Thoracic aorta (tissue), 2 donors: Measurements from ENCODE around the gene SERPINE2. TPM values are rescaled to one million over a fixed set of nuclear protein-coding genes. Genes with fewer than 3 reads are reported as not detected.

ENCODE experiments used
- ATAC-seq: fragments of 150-250 bp; one replicate; pipeline ENCODE4 v1.8.0; 2017; ENCODE audit warnings: low read depth; ENCODE audit not compliant: insufficient number of reproducible peaks, low FRiP score
- DNase-seq: peaks from one replicate; pipeline ENCODE4 v3.0.0-alpha.2; 2020; ENCODE audit warnings: low spot score
- H3K27ac ChIP-seq, 2 donors: fragments of 200-600 bp; sonication (generic); 1 replicate in 1 of 2; 2 replicates in 1 of 2; pipeline ENCODE4 v1.5.1; 2016; ENCODE audit warnings: mild to moderate bottlenecking in 2 of 2, moderate library complexity in 2 of 2
- H3K27me3 ChIP-seq: fragments of 200-600 bp; sonication (generic); replicated peaks from 2 replicates; pipeline ENCODE4 v1.6.0; 2016; ENCODE audit warnings: mild to moderate bottlenecking; ENCODE audit not compliant: insufficient read depth
- H3K36me3 ChIP-seq: fragments of 200-600 bp; sonication (generic); one replicate; pipeline ENCODE4 v1.5.1; 2016
- H3K4me1 ChIP-seq, 2 donors: fragments of 200-600 bp; sonication (generic); 1 replicate in 1 of 2; 2 replicates in 1 of 2; pipeline versions ENCODE4 v1.5.1 to v1.6.0; 2016; ENCODE audit warnings: low read depth in 2 of 2, mild to moderate bottlenecking in 1 of 2; ENCODE audit not compliant: control insufficient read depth in 1 of 2
- H3K4me3 ChIP-seq: fragments of 200-600 bp; sonication (generic); 2 replicates; pipeline ENCODE4 v1.5.1; 2016; ENCODE audit warnings: mild to moderate bottlenecking
- H3K9me3 ChIP-seq: fragments of 200-600 bp; sonication (generic); 2 replicates; pipeline ENCODE4 v1.5.1; 2016
- total RNA-seq, 2 donors: library from RNA; depleted of rRNA; stranded (reverse); fragments of >200 nt; gene quantifications; one replicate each; pipeline versions ENCODE4 v1.1.0 to v1.2.3, GENCODE V29; 2016
- TF ChIP-seq, protein P1 (sequence below): fragments of 200-600 bp; sonication (generic); IDR thresholded peaks from one replicate; pipeline ENCODE4 v1.5.1; 2019; ENCODE audit warnings: antibody characterized with exemption

Gene SERPINE2
- total RNA-seq, 2 donors from 2014 or later = 29.0 to 47.3 TPM

GRCh38 chr2:223928113-223929006 is 110.7 kb downstream of the SERPINE2 start:
- Histone ChIP-seq H3K27me3 (no peaks in the 10 kb centered on the region), H3K27ac (no peak overlapping the region), H3K4me1 (peaks cover 22 to 39% of the 10 kb centered on the region in 2 donors), H3K36me3 (no peaks in the 10 kb centered on the region), H3K9me3 (peaks cover 9% of the 10 kb centered on the region), H3K4me3 (no peak overlapping the region)
- DNase-seq (no peak), ATAC-seq (no peak)
- TF ChIP-seq, protein P1, sequence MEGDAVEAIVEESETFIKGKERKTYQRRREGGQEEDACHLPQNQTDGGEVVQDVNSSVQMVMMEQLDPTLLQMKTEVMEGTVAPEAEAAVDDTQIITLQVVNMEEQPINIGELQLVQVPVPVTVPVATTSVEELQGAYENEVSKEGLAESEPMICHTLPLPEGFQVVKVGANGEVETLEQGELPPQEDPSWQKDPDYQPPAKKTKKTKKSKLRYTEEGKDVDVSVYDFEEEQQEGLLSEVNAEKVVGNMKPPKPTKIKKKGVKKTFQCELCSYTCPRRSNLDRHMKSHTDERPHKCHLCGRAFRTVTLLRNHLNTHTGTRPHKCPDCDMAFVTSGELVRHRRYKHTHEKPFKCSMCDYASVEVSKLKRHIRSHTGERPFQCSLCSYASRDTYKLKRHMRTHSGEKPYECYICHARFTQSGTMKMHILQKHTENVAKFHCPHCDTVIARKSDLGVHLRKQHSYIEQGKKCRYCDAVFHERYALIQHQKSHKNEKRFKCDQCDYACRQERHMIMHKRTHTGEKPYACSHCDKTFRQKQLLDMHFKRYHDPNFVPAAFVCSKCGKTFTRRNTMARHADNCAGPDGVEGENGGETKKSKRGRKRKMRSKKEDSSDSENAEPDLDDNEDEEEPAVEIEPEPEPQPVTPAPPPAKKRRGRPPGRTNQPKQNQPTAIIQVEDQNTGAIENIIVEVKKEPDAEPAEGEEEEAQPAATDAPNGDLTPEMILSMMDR = no peak

- TF ChIP-seq, protein P1 = no peak
- no peaks in the 10 kb centered on the region for H3K27me3 ChIP-seq
- H3K4me1 ChIP-seq = peaks cover 12 to 17% of the 10 kb centered on the region in 2 donors
- no peak for ATAC-seq
- H3K9me3 ChIP-seq = peaks cover 9% of the 10 kb centered on the region
- H3K27ac ChIP-seq = no peak overlapping the region
- DNase-seq = no peak
- no peak overlapping the region for H3K4me3 ChIP-seq
- no peaks in the 10 kb centered on the region for H3K36me3 ChIP-seq
Observed at GRCh38 chr2:223925106-223925505, 114.0 kb downstream of the SERPINE2 start.

Other genes with a start within 250 kb of the SERPINE2 start
- gene AP1S3, start 201.7 kb downstream of the SERPINE2 start, total RNA-seq = 1 to 10 TPM in 1 of 2 donors, under 1 TPM in 1; 0.95 to 3.0 TPM
- gene WDFY1, start 94.0 kb downstream of the SERPINE2 start, total RNA-seq = 10 to 100 TPM; 51.4 to 64.0 TPM
- gene MRPL44, start 81.8 kb downstream of the SERPINE2 start, total RNA-seq = 10 to 100 TPM; 20.5 to 22.7 TPM